Karpas-422 (cell line): ENCODE measurements around the gene MALT1. TPM values are rescaled to one million over a fixed set of nuclear protein-coding genes. Genes with fewer than 3 reads are reported as not detected.
"Not testable (repeated sequence)": the region's sequence is repeated elsewhere in the genome, so short reads cannot be mapped to it uniquely, and the experiment has no call there.

ENCODE experiments used
- DNase-seq: peaks from one replicate; pipeline ENCODE4 v3.0.0-alpha.2; 2015
- H2AFZ ChIP-seq: fragments of 200-600 bp; sonication (generic); 2 replicates; pipeline ENCODE4 v1.6.1; 2014; ENCODE audit warnings: antibody characterized with exemption, low read length, mixed read lengths
- H3K27ac ChIP-seq: fragments of 200-600 bp; sonication (generic); 2 replicates; pipeline ENCODE4 v1.5.1; 2014; ENCODE audit warnings: mild to moderate bottlenecking, low read length, moderate library complexity
- H3K27me3 ChIP-seq: fragments of 200-600 bp; sonication (generic); 2 replicates; pipeline ENCODE4 v1.6.1; 2014; ENCODE audit warnings: low read length, mixed read lengths
- H3K36me3 ChIP-seq: fragments of 200-600 bp; sonication (generic); 2 replicates; pipeline ENCODE4 v1.6.1; 2014; ENCODE audit warnings: low read length, mixed read lengths; ENCODE audit not compliant: insufficient read depth
- H3K4me1 ChIP-seq: fragments of 200-600 bp; sonication (generic); 2 replicates; pipeline ENCODE4 v1.6.1; 2014; ENCODE audit warnings: mild to moderate bottlenecking, low read length, mixed read lengths
- H3K4me2 ChIP-seq: fragments of 200-600 bp; sonication (generic); 2 replicates; pipeline ENCODE4 v1.6.1; 2014; ENCODE audit warnings: low read length, low read depth, mild to moderate bottlenecking; ENCODE audit not compliant: poor library complexity, severe bottlenecking
- H3K4me3 ChIP-seq: fragments of 200-600 bp; sonication (generic); 2 replicates; pipeline ENCODE4 v1.5.1; 2014; ENCODE audit warnings: mild to moderate bottlenecking, antibody characterized with exemption, low read length, mixed read lengths
- H3K79me2 ChIP-seq: fragments of 200-600 bp; sonication (generic); 2 replicates; pipeline ENCODE4 v1.6.1; 2014; ENCODE audit warnings: mild to moderate bottlenecking, low read length, mixed read lengths
- H3K9ac ChIP-seq: fragments of 200-600 bp; sonication (generic); 2 replicates; pipeline ENCODE4 v1.6.0; 2014; ENCODE audit warnings: low read length
- H3K9me2 ChIP-seq: fragments of 200-600 bp; sonication (generic), shearing (Covaris generic); replicated peaks from 2 replicates; pipeline ENCODE4 v1.6.0; 2014; ENCODE audit warnings: mild to moderate bottlenecking, low read length, moderate library complexity; ENCODE audit not compliant: insufficient read depth
- H3K9me3 ChIP-seq: fragments of 300-700, 200-600 bp; sonication (generic); 2 replicates; pipeline ENCODE4 v1.6.1; 2014; ENCODE audit warnings: low read length, mixed read lengths
- H4K20me1 ChIP-seq: fragments of 200-600 bp; sonication (generic); 2 replicates; pipeline ENCODE4 v1.6.1; 2014; ENCODE audit warnings: mild to moderate bottlenecking, antibody characterized with exemption, low read length, low read depth; ENCODE audit not compliant: insufficient read depth
- total RNA-seq: library from RNA; depleted of rRNA; stranded (reverse); fragments of >200 nt; shearing (Covaris generic); gene quantifications from 2 replicates; pipeline ENCODE4 v1.2.3, GENCODE V29; 2014; ENCODE audit warnings: low replicate concordance

MALT1 gene
- total RNA-seq, 1 experiment from 2014 or later = 35.3 TPM

DNA sequence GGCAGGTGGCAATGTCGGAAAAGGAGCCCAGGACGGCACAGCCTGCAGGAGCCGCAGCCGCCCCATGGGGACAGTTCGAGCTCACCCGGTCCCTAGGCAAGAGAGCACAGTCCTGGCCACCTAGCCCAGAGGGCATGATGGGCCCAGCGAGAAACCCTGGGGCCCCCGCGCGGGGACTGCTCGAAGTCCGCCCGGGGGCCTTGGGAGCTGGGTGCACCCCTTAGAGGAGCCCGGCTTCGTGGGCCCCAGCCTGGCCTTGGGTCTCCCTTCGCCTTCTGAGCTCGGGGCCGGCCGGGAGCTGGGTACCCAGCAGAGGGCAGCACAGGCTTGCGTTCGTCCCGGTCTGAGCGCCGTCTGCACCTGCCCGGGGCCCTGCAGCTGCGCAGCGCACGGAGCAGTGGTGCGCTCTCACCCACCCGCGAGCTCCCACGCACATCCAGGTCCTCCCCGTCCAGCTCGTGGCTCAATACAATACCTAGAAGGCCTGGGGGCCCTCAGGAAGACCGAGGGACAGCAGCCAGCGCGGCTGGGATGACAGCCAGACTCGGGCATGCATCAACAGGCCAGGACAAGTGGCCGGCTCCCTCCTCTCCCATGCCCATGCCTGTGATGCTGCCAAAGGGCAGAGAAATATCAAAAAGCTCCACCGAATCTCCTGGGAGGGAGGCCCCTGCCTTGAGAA lies 97.2 kb downstream of the MALT1 start:
- Histone ChIP-seq H3K4me1 (peaks cover 9% of the 10 kb centered on the region), H3K9ac (peak overlapping the region; percentile 21; the same call in 1 of the 2 replicates), H2AFZ (no peak overlapping the region), H4K20me1 (no peaks in the 10 kb centered on the region), H3K4me3 (peak overlapping the region; percentile 13; the same call in 1 of the 2 replicates), H3K9me3 (no peaks in the 10 kb centered on the region), H3K79me2 (no peaks in the 10 kb centered on the region), H3K4me2 (peak overlapping the region; percentile 51), H3K27me3 (no peaks in the 10 kb centered on the region), H3K9me2 (no peaks in the 10 kb centered on the region), H3K36me3 (no peaks in the 10 kb centered on the region), H3K27ac (no peak overlapping the region)
- peak; percentile 88 for DNase-seq

DNA sequence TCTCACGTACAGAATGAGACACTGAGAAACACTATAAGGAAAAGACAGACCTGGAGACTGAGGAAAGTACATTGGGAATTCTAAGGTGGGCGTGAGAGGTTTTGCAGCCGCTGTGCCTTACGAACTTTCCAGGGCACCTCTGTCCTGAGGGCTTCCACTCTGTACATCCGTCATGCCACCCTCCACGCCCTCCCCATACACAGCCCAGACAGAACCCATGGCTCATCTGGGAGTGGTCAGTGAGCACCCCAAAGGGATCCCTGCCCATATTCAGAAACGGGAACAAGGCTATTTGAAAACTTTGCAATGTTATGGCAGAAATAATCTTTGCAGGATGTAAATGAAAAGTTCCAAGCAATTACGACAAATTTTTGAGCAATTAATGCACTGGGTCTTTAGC lies 98.1 kb downstream of the MALT1 start:
- Histone ChIP-seq H3K79me2 (no peaks in the 10 kb centered on the region), H3K9ac (no peak overlapping the region), H3K9me3 (no peaks in the 10 kb centered on the region), H3K4me3 (no peak overlapping the region), H2AFZ (no peak overlapping the region), H3K4me1 (peaks cover 9% of the 10 kb centered on the region), H3K36me3 (no peaks in the 10 kb centered on the region), H3K27me3 (no peaks in the 10 kb centered on the region), H4K20me1 (no peaks in the 10 kb centered on the region), H3K9me2 (no peaks in the 10 kb centered on the region), H3K27ac (no peak overlapping the region), H3K4me2 (no peak overlapping the region)
- no peak for DNase-seq

DNA sequence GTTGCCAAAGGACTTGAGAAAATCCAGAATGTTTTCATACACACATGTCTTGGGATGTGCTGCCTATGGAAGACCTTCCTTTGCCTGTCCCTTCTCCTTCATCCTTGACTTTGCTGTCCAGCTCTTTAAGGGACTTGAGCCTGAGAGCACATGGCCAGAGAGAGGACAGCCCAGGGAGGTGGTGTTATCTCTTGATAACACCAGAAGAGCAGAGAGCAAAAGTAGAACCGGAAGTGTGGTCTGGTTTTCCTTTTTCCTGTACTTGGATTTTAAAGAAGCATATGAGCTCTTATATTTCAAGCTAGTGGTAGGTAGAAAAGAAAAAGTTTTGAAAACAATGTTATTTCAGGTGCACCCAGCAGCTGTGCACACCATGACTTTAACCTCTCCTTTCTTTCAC lies 99.3 kb downstream of the MALT1 start:
- H3K4me3 ChIP-seq = no peak overlapping the region
- no peak for DNase-seq

DNA sequence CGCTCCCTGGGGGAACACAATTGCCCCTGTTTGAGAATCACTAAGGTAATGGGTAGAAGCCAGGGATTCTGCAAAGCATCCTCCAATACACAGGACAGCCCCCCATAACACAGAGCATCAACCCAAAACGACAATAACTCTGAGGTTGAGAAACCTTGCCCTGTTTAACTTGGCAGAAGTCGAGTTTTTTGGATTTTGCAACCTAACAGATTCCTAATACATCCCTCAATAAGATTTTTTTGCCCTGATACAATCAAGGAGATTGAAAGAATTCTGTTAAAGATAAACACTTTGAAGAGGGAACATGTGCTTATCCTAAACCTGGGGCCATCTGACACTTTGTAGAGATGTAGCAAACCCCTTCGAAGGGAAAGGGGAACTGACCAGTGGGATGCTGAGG lies 100.9 kb downstream of the MALT1 start:
- Histone ChIP-seq H3K4me2 (no peak overlapping the region), H3K9me3 (no peaks in the 10 kb centered on the region), H3K36me3 (no peaks in the 10 kb centered on the region), H3K27me3 (no peaks in the 10 kb centered on the region), H3K9ac (no peak overlapping the region), H2AFZ (no peak overlapping the region), H3K27ac (no peak overlapping the region), H3K79me2 (no peaks in the 10 kb centered on the region), H3K4me3 (no peak overlapping the region), H3K4me1 (peaks cover 9% of the 10 kb centered on the region), H4K20me1 (no peaks in the 10 kb centered on the region), H3K9me2 (no peaks in the 10 kb centered on the region)
- no peak for DNase-seq

More for the DNA sequence above, 99.3 kb downstream of the MALT1 start:
- no peaks in the 10 kb centered on the region for H3K36me3 ChIP-seq
- H3K4me1 ChIP-seq = peaks cover 9% of the 10 kb centered on the region
- no peak overlapping the region for H3K4me2 ChIP-seq
- no peak overlapping the region for H3K27ac ChIP-seq
- no peak overlapping the region for H3K9ac ChIP-seq
- no peaks in the 10 kb centered on the region for H3K9me2 ChIP-seq
- H3K79me2 ChIP-seq = no peaks in the 10 kb centered on the region
- H2AFZ ChIP-seq = peak overlapping the region; percentile 42; the same call in 1 of the 2 replicates
- no peaks in the 10 kb centered on the region for H4K20me1 ChIP-seq
- no peaks in the 10 kb centered on the region for H3K9me3 ChIP-seq
- H3K27me3 ChIP-seq = no peaks in the 10 kb centered on the region

DNA sequence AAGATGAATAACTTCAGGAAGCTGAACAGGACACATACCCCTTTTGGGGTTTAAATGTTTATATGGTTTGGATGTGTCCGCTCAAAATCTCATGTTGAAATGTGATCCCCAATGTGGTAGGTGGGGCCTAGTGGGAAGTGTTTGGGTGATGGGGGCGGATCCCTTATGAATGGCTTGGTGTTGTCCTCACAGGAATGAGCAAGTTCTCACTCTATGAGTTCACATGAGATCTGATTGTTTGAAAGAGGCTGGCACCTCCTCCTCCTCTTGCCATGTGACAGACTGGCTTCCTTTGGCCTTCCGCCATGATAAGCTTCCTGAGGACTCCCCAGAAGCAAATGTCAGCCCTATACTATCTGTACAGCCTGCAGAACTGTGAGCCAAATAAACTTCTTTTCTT lies 104.8 kb downstream of the MALT1 start:
- Histone ChIP-seq H3K4me3 (no peak overlapping the region), H3K4me2 (no peak overlapping the region), H3K36me3 (no peaks in the 10 kb centered on the region), H3K9me2 (no peaks in the 10 kb centered on the region), H3K9ac (no peak overlapping the region), H3K9me3 (no peaks in the 10 kb centered on the region), H3K4me1 (no peaks in the 10 kb centered on the region), H2AFZ (no peak overlapping the region), H3K79me2 (no peaks in the 10 kb centered on the region), H4K20me1 (no peaks in the 10 kb centered on the region), H3K27me3 (no peaks in the 10 kb centered on the region), H3K27ac (no peak overlapping the region)
- no peak for DNase-seq

DNA sequence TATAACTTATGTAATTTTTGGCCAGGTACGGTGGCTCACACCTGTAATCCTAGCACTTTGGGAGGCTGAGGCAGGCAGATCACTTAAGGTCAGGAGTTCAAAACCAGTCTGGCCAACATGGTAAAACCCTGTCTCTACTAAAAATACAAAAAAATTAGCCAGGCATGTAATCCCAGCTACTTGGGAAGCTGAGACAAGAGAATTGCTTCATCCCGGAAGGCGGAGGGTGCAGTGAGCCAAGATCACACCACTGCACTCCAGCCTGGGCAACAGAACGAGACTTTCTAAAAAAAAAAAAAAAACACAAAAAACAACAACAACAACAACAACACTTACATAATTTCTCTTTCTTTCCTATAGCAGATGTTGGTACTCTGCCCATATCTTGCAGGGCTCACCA lies 105.3 kb downstream of the MALT1 start:
- not testable (repeated sequence) for H3K9me3 ChIP-seq, H3K4me2 ChIP-seq, H3K27me3 ChIP-seq, DNase-seq, H3K79me2 ChIP-seq, H3K4me3 ChIP-seq, H4K20me1 ChIP-seq, H2AFZ ChIP-seq, H3K9me2 ChIP-seq, H3K4me1 ChIP-seq, H3K9ac ChIP-seq, H3K36me3 ChIP-seq, H3K27ac ChIP-seq

DNA sequence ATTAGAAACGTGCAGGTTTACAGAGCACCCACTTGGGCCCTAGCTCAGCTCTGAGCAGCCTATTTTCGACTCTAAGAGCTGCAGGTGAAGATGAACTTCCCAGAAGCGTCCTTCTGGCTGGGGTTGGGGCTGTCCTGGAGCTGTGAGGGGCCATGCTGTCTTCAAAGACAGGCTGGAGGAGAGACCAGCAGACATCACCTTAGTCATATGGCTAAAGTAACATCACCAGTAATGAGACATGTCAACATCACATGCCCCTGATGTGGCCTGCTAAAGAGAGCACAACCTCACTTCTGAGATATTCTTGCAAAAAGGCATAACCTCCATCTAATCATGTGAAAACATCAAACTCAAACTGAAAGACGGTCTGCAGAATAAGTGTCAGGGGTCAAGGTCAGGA lies 106.2 kb downstream of the MALT1 start:
- H4K20me1 ChIP-seq = no peaks in the 10 kb centered on the region
- DNase-seq = no peak
- H3K27me3 ChIP-seq = no peaks in the 10 kb centered on the region
- no peak overlapping the region for H3K4me2 ChIP-seq
- H3K9ac ChIP-seq = no peak overlapping the region
- H3K9me3 ChIP-seq = no peaks in the 10 kb centered on the region
- no peaks in the 10 kb centered on the region for H3K79me2 ChIP-seq
- H3K36me3 ChIP-seq = no peaks in the 10 kb centered on the region
- no peak overlapping the region for H3K27ac ChIP-seq
- H3K9me2 ChIP-seq = no peaks in the 10 kb centered on the region
- H3K4me3 ChIP-seq = no peak overlapping the region
- no peak overlapping the region for H2AFZ ChIP-seq
- H3K4me1 ChIP-seq = no peaks in the 10 kb centered on the region

DNA sequence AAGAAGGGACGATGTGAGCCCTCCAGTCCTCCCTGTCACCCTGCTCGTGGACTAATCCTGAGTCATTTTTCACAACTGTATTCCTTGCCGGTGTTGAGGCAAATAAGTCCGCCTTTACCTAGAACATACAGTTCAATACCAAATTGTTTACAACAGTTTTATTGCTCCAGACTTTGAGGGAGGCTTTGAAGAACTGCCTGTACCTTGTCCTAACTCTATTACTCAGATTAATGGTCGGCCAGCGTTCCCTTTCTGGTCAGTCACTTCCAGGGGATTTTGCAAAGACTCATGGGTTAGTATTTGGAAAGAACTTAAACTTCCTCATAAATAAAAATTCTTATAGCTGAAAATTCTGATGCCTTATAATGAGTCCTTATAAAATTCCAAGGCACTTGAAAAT lies 108.3 kb downstream of the MALT1 start:
- no peak for DNase-seq
- H3K27ac ChIP-seq = no peak overlapping the region
- no peaks in the 10 kb centered on the region for H3K9me2 ChIP-seq
- H3K36me3 ChIP-seq = no peaks in the 10 kb centered on the region
- no peaks in the 10 kb centered on the region for H3K9me3 ChIP-seq
- no peaks in the 10 kb centered on the region for H3K79me2 ChIP-seq
- H4K20me1 ChIP-seq = no peaks in the 10 kb centered on the region
- no peaks in the 10 kb centered on the region for H3K27me3 ChIP-seq
- H3K4me2 ChIP-seq = no peak overlapping the region
- H3K4me1 ChIP-seq = no peaks in the 10 kb centered on the region
- H3K9ac ChIP-seq = no peak overlapping the region
- no peak overlapping the region for H3K4me3 ChIP-seq
- H2AFZ ChIP-seq = no peak overlapping the region
